Measurements from ENCODE around the gene BST2. TPM values are rescaled to one million over a fixed set of nuclear protein-coding genes. Genes with fewer than 3 reads are reported as not detected.
A peak's percentile ranks its signal among the peaks of the same experiment; 100 is the strongest.
"Not testable (repeated sequence)": the region's sequence is repeated elsewhere in the genome, so short reads cannot be mapped to it uniquely, and the experiment has no call there.

Gene BST2
- total RNA-seq, 4 donors from 2014 or later = 25.3 to 59.7 (median 51.0) TPM

DNA sequence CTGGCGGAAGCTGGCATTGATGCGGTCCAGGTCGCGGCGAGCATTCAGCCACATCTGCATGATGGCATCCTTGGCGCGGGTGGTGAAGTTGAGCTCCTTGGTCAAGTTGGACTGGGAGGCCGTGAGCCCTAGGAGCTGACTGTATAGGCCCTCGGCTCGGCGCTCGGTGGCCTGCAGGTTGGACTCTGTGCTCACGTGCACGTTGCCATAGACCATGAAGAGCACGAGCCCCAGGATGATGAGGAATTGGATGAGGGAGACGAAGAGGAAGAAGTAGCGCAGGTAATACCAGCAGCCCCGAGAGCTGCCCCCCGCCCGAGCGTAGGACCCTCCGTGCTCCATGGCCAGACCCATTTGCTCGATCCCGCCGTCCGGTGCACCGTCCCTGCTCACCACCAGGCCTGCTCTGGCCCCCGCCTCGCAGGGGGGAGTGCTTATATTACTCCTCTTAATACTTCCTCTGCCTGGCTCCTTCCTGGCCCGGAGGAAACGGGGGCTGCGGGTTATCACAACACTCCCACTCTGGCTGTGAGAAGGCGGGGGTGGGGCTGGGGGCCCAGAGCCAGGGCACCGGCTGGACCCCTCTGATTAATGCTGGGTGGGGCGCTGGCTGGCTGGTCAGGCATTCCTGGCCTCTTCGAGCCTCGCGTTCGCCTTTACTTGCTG is 28.4 kb downstream of the BST2 start, which contains the start of gene PLVAP:
Gene PLVAP (minus strand): TSS at position 408 of the 666 bp plus-strand sequence. CDS start 54 bp downstream, at position 354.
- peak; percentile 49 to 54 for TF ChIP-seq POLR2AphosphoS5 (IDR thresholded peaks at IDR 0.05)
- no peak for TF ChIP-seq POLR2A (IDR thresholded peaks at IDR 0.05; ENCODE audit: low read depth)
- peak in 1 of 3 experiments; percentile 17 for TF ChIP-seq CTCF (IDR thresholded peaks at IDR 0.05)
- intact Hi-C loops (cut with DNase I) = no loop called here
- Histone ChIP-seq H3K9me3 (no peaks in the 10 kb centered on the region), H3K36me3 (no peaks in the 10 kb centered on the region), H3K4me3 (peak within 1 kb of the TSS; percentile 37 to 52 (median 38)), H3K27me3 (peaks cover 0 to 22% (median 0%) of the 10 kb centered on the region in 4 donors), H3K27ac (replicated peaks in 1 of 4) (peak within 1 kb of the TSS; percentile 1 to 55 (median 28)), H3K4me1 (peaks cover 2 to 10% (median 6%) of the 10 kb centered on the region in 4 donors)
- no peak for DNase-seq (ENCODE audit: extremely low spot score)
- 58% methylated on average over 34 of the region's 39 CpGs for WGBS

DNA sequence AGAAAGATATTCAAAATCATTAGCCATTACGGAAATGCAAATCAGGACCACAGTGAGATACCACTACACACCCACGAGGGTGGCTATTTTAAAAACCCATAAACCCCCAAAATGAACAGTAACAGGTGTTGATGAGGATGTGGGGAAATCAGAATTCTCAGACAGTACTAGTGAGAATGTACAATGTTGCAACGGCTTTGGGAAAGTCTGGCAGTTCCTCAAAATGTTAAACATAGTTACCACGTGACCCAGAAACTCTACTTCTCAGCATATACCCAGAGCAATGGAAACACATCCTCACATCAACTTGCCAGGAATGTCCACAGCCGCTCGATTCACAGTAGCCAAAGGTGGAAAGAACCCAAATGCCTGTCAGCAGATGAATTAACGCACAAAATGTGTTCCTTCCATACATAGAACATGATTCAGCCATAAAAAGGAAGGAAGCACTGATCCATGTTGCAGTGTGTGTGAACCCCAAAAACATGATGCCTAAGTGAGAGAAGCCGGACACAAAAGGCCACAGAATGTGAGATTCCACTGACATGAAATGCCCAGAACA is 35.3 kb downstream of the BST2 start:
- peaks cover 0 to 10% (median 4%) of the 10 kb centered on the region in 4 donors for H3K4me1 ChIP-seq
- peaks cover 0 to 14% (median 0%) of the 10 kb centered on the region in 4 donors for H3K27me3 ChIP-seq
- intact Hi-C loops (cut with DNase I) = no loop called here
- no peak for DNase-seq (ENCODE audit: extremely low spot score)
- no peak for TF ChIP-seq POLR2A (IDR thresholded peaks at IDR 0.05; ENCODE audit: low read depth)
- no peak for TF ChIP-seq POLR2AphosphoS5 (IDR thresholded peaks at IDR 0.05)
- no peak for TF ChIP-seq CTCF (IDR thresholded peaks at IDR 0.05)
- TF ChIP-seq EP300 (IDR thresholded peaks at IDR 0.05) = no peak
- no peak overlapping the region for H3K27ac ChIP-seq (replicated peaks in 1 of 4)
- H3K9me3 ChIP-seq = no peaks in the 10 kb centered on the region
- no peak overlapping the region for H3K4me3 ChIP-seq
- peaks cover 0 to 2% (median 0%) of the 10 kb centered on the region in 4 donors for H3K36me3 ChIP-seq
- WGBS = 15% methylated on average over 8 of the region's 8 CpGs

DNA sequence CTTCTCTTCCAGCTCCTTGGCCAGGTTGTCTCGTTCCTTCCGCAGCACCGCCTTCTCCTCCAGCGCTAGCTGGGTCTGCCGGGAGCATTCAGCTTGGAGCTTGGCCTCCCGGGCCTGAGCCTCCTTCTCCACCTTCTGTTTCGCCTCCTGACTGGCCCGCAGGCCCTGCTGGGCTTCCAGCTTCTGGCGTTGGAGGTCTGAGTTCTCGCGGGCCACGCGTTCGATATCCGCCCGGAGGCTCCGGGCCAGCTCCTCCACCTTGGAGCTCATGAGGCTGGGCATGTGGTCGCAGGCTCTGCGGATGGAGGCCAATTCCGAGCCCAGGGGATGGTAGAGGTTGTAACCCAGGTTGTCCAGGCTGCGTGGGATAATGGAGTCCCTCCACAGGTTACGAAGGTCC is 40.1 kb downstream of the BST2 start:
- peaks cover 0 to 10% (median 4%) of the 10 kb centered on the region in 4 donors for H3K4me1 ChIP-seq
- peaks cover 0 to 2% (median 0%) of the 10 kb centered on the region in 4 donors for H3K36me3 ChIP-seq
- H3K4me3 ChIP-seq = no peak overlapping the region
- peaks cover 0 to 14% (median 0%) of the 10 kb centered on the region in 4 donors for H3K27me3 ChIP-seq
- 93% methylated on average over 15 of the region's 22 CpGs for WGBS
- H3K27ac ChIP-seq (replicated peaks in 1 of 4) = no peak overlapping the region
- intact Hi-C loops (cut with DNase I) = no loop called here
- no peak for DNase-seq (ENCODE audit: extremely low spot score)
- no peak for TF ChIP-seq EP300 (IDR thresholded peaks at IDR 0.05)
- no peak for TF ChIP-seq POLR2AphosphoS5 (IDR thresholded peaks at IDR 0.05)
- no peak for TF ChIP-seq CTCF (IDR thresholded peaks at IDR 0.05)
- no peak for TF ChIP-seq POLR2A (IDR thresholded peaks at IDR 0.05; ENCODE audit: low read depth)
- no peaks in the 10 kb centered on the region for H3K9me3 ChIP-seq

GRCh38 chr19:17363852-17364605 is 41.4 kb downstream of the BST2 start:
- H3K4me3 ChIP-seq; H3K4me1 ChIP-seq; H3K9me3 ChIP-seq; H3K27ac ChIP-seq (replicated peaks in 1 of 4); DNase-seq (ENCODE audit: extremely low spot score); H3K36me3 ChIP-seq; intact Hi-C loops (cut with DNase I): not testable (repeated sequence)
- 96% methylated on average over 20 of the region's 20 CpGs for WGBS
- peaks cover 0 to 14% (median 0%) of the 10 kb centered on the region in 4 donors for H3K27me3 ChIP-seq
